HEK293 (cell line): ENCODE measurements around the gene SUN5.

Source experiments
- SETDB1 ChIP-seq: IDR thresholded peaks from one replicate; pipeline ENCODE4 v1.6.1; 2017; ENCODE audit warnings: mild to moderate bottlenecking, low read length, moderate library complexity, mixed read lengths; ENCODE audit not compliant: insufficient read length
- YY2 ChIP-seq: fragments of 450-650 bp; formaldehyde crosslinking; IDR thresholded peaks from 2 replicates; pipeline ENCODE4 v1.5.1; 2016; ENCODE audit warnings: missing biosample characterization, missing genetic modification characterization
- ZBTB1 ChIP-seq: fragments of 450-650 bp; formaldehyde crosslinking; IDR thresholded peaks from 2 replicates; pipeline ENCODE4 v1.5.1; 2016; ENCODE audit warnings: missing biosample characterization, missing genetic modification characterization
- ZNF24 ChIP-seq: fragments of 450-650 bp; formaldehyde crosslinking; IDR thresholded peaks from 2 replicates; pipeline ENCODE4 v1.5.1; 2016; ENCODE audit warnings: missing biosample characterization, missing genetic modification characterization

GRCh38 chr20:32983459-32984112 is 20.6 kb downstream of the SUN5 start:
- TF ChIP-seq ZBTB1 (no peak), ZNF24 (tag by site-specific recombination) (no peak), SETDB1 (no peak), YY2 (no peak)
